Measurements from ENCODE around the gene FGF3.

The FGF3 gene

GRCh38 chr11:69823641-69824265 lies 4.5 kb upstream of the FGF3 start:
- no peak for DNase-seq (ENCODE audit: low spot score)

GRCh38 chr11:69822676-69823494 lies 3.7 kb upstream of the FGF3 start:
- no peak for DNase-seq (ENCODE audit: low spot score)

GRCh38 chr11:69821511-69822040 lies 2.4 kb upstream of the FGF3 start:
- no peak for DNase-seq (ENCODE audit: low spot score)

GRCh38 chr11:69820441-69820840 lies 1.2 kb upstream of the FGF3 start:
- no peak for DNase-seq (ENCODE audit: low spot score)

- no peak for DNase-seq (ENCODE audit: low spot score)
These were observed 390 bp upstream of the FGF3 start for GRCh38 chr11:69819541-69820070.

- no peak for DNase-seq (ENCODE audit: low spot score)
These were observed 999 bp downstream of the FGF3 start for GRCh38 chr11:69818231-69818602.

GRCh38 chr11:69817265-69818230 lies 1.7 kb downstream of the FGF3 start:
- DNase-seq (ENCODE audit: low spot score), result no peak

GRCh38 chr11:69816671-69817070 lies 2.5 kb downstream of the FGF3 start:
- no peak for DNase-seq (ENCODE audit: low spot score)

GRCh38 chr11:69815973-69816372 lies 3.2 kb downstream of the FGF3 start:
- DNase-seq (ENCODE audit: low spot score), result no peak

GRCh38 chr11:69814902-69815301 lies 4.3 kb downstream of the FGF3 start:
- no peak for DNase-seq (ENCODE audit: low spot score)

GRCh38 chr11:69814411-69814810 lies 4.8 kb downstream of the FGF3 start:
- no peak for DNase-seq (ENCODE audit: low spot score)

GRCh38 chr11:69813839-69814238 lies 5.4 kb downstream of the FGF3 start:
- DNase-seq (ENCODE audit: low spot score), result no peak

- no peak for DNase-seq (ENCODE audit: low spot score)
These were observed 6.3 kb downstream of the FGF3 start for GRCh38 chr11:69812946-69813345.

- no peak for DNase-seq (ENCODE audit: low spot score)
These were observed 7.0 kb downstream of the FGF3 start for GRCh38 chr11:69812256-69812655.

- no peak for DNase-seq (ENCODE audit: low spot score)
These were observed 7.8 kb downstream of the FGF3 start for GRCh38 chr11:69811431-69811830.

GRCh38 chr11:69810289-69811118 lies 8.7 kb downstream of the FGF3 start:
- DNase-seq (ENCODE audit: low spot score), result no peak

- no peak for DNase-seq (ENCODE audit: low spot score)
These were observed 10.5 kb downstream of the FGF3 start for GRCh38 chr11:69808667-69809086.

GRCh38 chr11:69807106-69807815 lies 12.0 kb downstream of the FGF3 start:
- no peak for DNase-seq (ENCODE audit: low spot score)

- DNase-seq (ENCODE audit: low spot score), result no peak
These were observed 14.3 kb downstream of the FGF3 start for GRCh38 chr11:69804769-69805508.
